ENCODE data around the gene OST4. TPM values are rescaled to one million over a fixed set of nuclear protein-coding genes. Genes with fewer than 3 reads are reported as not detected.

OST4 gene
- polyA plus RNA-seq, 3 donors, result 209 to 635 (median 615) TPM

- Mint-ChIP-seq H3K27me3 (ENCODE audit: low read depth in 3 of 3) (peaks cover 0 to 5% (median 2%) of the 10 kb centered on the region in 3 donors), H3K4me1 (peaks cover 3% of the 10 kb centered on the region), H3K36me3 (peaks cover 31 to 48% of the 10 kb centered on the region in 2 donors), H3K4me3 (no peak overlapping the region), H3K27ac (no peak overlapping the region), H3K9me3 (peaks cover 0 to 2% (median 0%) of the 10 kb centered on the region in 7 donors)
- H3K4me2 ChIP-seq (replicated peaks; ENCODE audit: extremely low read depth, low read length, poor library complexity, severe bottlenecking), result no peak overlapping the region
- no peaks in the 10 kb centered on the region for H3K9me3 ChIP-seq (replicated peaks in 1 of 2; ENCODE audit: control insufficient read depth in 1 of 2, insufficient read depth in 1 of 2, low read length in 2 of 2)
- no peak overlapping the region for H3K9ac ChIP-seq (ENCODE audit: insufficient read depth, low read length, poor library complexity, severe bottlenecking)
- DNase-seq, result no peak
- H3K4me1 ChIP-seq (ENCODE audit: control insufficient read depth in 1 of 2, insufficient read depth in 2 of 2, low read length in 2 of 2), result no peaks in the 10 kb centered on the region
- no peaks in the 10 kb centered on the region for H3K27me3 ChIP-seq (ENCODE audit: control insufficient read depth in 2 of 2, insufficient read depth in 2 of 2, low read length in 2 of 2)
- H4K20me1 ChIP-seq (ENCODE audit: insufficient read depth, low read length), result no peaks in the 10 kb centered on the region
- no peak for TF ChIP-seq CTCF (IDR thresholded peaks at IDR 0.05)
- peaks cover 6 to 55% of the 10 kb centered on the region in 2 donors for H3K36me3 ChIP-seq (replicated peaks in 1 of 2; ENCODE audit: control insufficient read depth in 1 of 2, insufficient read depth in 2 of 2, low read length in 2 of 2)
- no peak overlapping the region for H2AFZ ChIP-seq (ENCODE audit: insufficient read depth, low read depth, low read length, poor library complexity, severe bottlenecking)
- intact Hi-C loops (cut with micrococcal nuclease), result no loop called here
- 99% methylated on average over 12 of the region's 12 CpGs for WGBS (ENCODE audit: insufficient coverage)
- no peaks in the 10 kb centered on the region for H3K79me2 ChIP-seq (ENCODE audit: insufficient read depth, low read length)
- H3K27ac ChIP-seq (ENCODE audit: low read depth in 1 of 2, low read length in 2 of 2), result no peak overlapping the region
- no peak overlapping the region for H3K4me3 ChIP-seq (replicated peaks in 1 of 3; ENCODE audit: low read depth in 2 of 3, low read length in 3 of 3)
Measured at GRCh38 chr2:27024812-27025211, 46.6 kb downstream of the OST4 start.

GRCh38 chr2:27024188-27024587, 47.3 kb downstream of the OST4 start:
- no peak for DNase-seq
- H3K4me3 Mint-ChIP-seq, result no peak overlapping the region
- TF ChIP-seq CTCF (IDR thresholded peaks at IDR 0.05), result no peak

More at GRCh38 chr2:27024188-27024587, 47.3 kb downstream of the OST4 start:
- Histone ChIP-seq H3K79me2 (ENCODE audit: insufficient read depth, low read length) (no peaks in the 10 kb centered on the region), H3K9ac (ENCODE audit: insufficient read depth, low read length, poor library complexity, severe bottlenecking) (no peak overlapping the region), H3K9me3 (replicated peaks in 1 of 2; ENCODE audit: control insufficient read depth in 1 of 2, insufficient read depth in 1 of 2, low read length in 2 of 2) (no peaks in the 10 kb centered on the region), H3K27me3 (ENCODE audit: control insufficient read depth in 2 of 2, insufficient read depth in 2 of 2, low read length in 2 of 2) (no peaks in the 10 kb centered on the region), H3K4me1 (ENCODE audit: control insufficient read depth in 1 of 2, insufficient read depth in 2 of 2, low read length in 2 of 2) (no peaks in the 10 kb centered on the region), H3K4me2 (replicated peaks; ENCODE audit: extremely low read depth, low read length, poor library complexity, severe bottlenecking) (no peak overlapping the region), H2AFZ (ENCODE audit: insufficient read depth, low read depth, low read length, poor library complexity, severe bottlenecking) (no peak overlapping the region), H3K4me3 (replicated peaks in 1 of 3; ENCODE audit: low read depth in 2 of 3, low read length in 3 of 3) (no peak overlapping the region), H4K20me1 (ENCODE audit: insufficient read depth, low read length) (no peaks in the 10 kb centered on the region), H3K27ac (ENCODE audit: low read depth in 1 of 2, low read length in 2 of 2) (no peak overlapping the region), H3K36me3 (replicated peaks in 1 of 2; ENCODE audit: control insufficient read depth in 1 of 2, insufficient read depth in 2 of 2, low read length in 2 of 2) (peaks cover 6 to 53% of the 10 kb centered on the region in 2 donors)
- Mint-ChIP-seq H3K27me3 (ENCODE audit: low read depth in 3 of 3) (peaks cover 0 to 5% (median 2%) of the 10 kb centered on the region in 3 donors), H3K36me3 (peaks cover 29 to 48% of the 10 kb centered on the region in 2 donors), H3K27ac (no peak overlapping the region), H3K9me3 (peaks cover 0 to 2% (median 0%) of the 10 kb centered on the region in 7 donors), H3K4me1 (no peaks in the 10 kb centered on the region)
- intact Hi-C loops (cut with micrococcal nuclease), result no loop called here
- 93% methylated on average over 18 of the region's 18 CpGs for WGBS (ENCODE audit: insufficient coverage)

Data from CD14-positive monocyte (primary cell).